ENCODE results near the gene FAM47E.
"Not testable (repeated sequence)": the region's sequence is repeated elsewhere in the genome, so short reads cannot be mapped to it uniquely, and the experiment has no call there.

FAM47E gene

GRCh38 chr4:76226418-76226817 is 25.1 kb upstream of the FAM47E start:
- DNase-seq = no peak

- no peak for DNase-seq
These were observed 18.8 kb upstream of the FAM47E start for GRCh38 chr4:76232681-76233080.

GRCh38 chr4:76233083-76233482 is 18.4 kb upstream of the FAM47E start:
- peak; percentile 57 for DNase-seq

- DNase-seq = peak; percentile 96
These were observed 18.0 kb upstream of the FAM47E start for GRCh38 chr4:76233529-76233928.

- DNase-seq = no peak
These were observed 17.4 kb upstream of the FAM47E start for GRCh38 chr4:76233967-76234678.

GRCh38 chr4:76234679-76235044 is 16.9 kb upstream of the FAM47E start:
- DNase-seq = no peak

GRCh38 chr4:76235407-76235806 is 16.1 kb upstream of the FAM47E start:
- no peak for DNase-seq

GRCh38 chr4:76235915-76236314 is 15.6 kb upstream of the FAM47E start:
- DNase-seq = no peak

- no peak for DNase-seq
These were observed 13.3 kb upstream of the FAM47E start for GRCh38 chr4:76238236-76238635.

GRCh38 chr4:76238701-76239100 is 12.8 kb upstream of the FAM47E start:
- DNase-seq = no peak

- DNase-seq = no peak
These were observed 11.3 kb upstream of the FAM47E start for GRCh38 chr4:76240236-76240635.

GRCh38 chr4:76243877-76244276 is 7.6 kb upstream of the FAM47E start:
- DNase-seq = not testable (repeated sequence)

GRCh38 chr4:76246025-76246424 is 5.5 kb upstream of the FAM47E start:
- peak; percentile 14 for DNase-seq

- DNase-seq = no peak
These were observed 4.7 kb upstream of the FAM47E start for GRCh38 chr4:76246852-76247251.

- no peak for DNase-seq
These were observed 559 bp upstream of the FAM47E start for GRCh38 chr4:76250962-76251361.

- DNase-seq = no peak
These were observed 741 bp downstream of the FAM47E start for GRCh38 chr4:76252271-76252653.

GRCh38 chr4:76253511-76253910 is 2.0 kb downstream of the FAM47E start:
- no peak for DNase-seq

- peak; percentile 70 for DNase-seq
These were observed 4.5 kb downstream of the FAM47E start for GRCh38 chr4:76256032-76256431.

GRCh38 chr4:76256968-76257367 is 5.4 kb downstream of the FAM47E start:
- DNase-seq = no peak

GRCh38 chr4:76257824-76258223 is 6.3 kb downstream of the FAM47E start:
- DNase-seq = no peak

GRCh38 chr4:76260571-76260970 is 9.1 kb downstream of the FAM47E start:
- no peak for DNase-seq

- DNase-seq = no peak
These were observed 14.2 kb downstream of the FAM47E start for GRCh38 chr4:76265631-76266218.

- no peak for DNase-seq
These were observed 15.1 kb downstream of the FAM47E start for GRCh38 chr4:76266627-76267026.

GRCh38 chr4:76267811-76268210 is 16.3 kb downstream of the FAM47E start:
- no peak for DNase-seq

All from hematopoietic multipotent progenitor cell treated with erythropoietin and hydrocortisone succinate and interleukin-3 and kit ligand, for 4 days (in vitro differentiated cells).